H1 (cell line): ENCODE results near the gene ATP6V1C2. TPM values are rescaled to one million over a fixed set of nuclear protein-coding genes. Genes with fewer than 3 reads are reported as not detected.

ENCODE experiments used
- CTCF ChIA-PET: fragments of 300-600 bp; sonication (Branson Sonifier 250); formaldehyde crosslinking; loops from one replicate; lab custom pipeline; 2021; ENCODE audit not compliant: partially characterized antibody; lab: Charles Lee
- POLR2A ChIA-PET: fragments of 300-600 bp; sonication (Branson Sonifier 250); formaldehyde crosslinking; loops from one replicate; lab custom pipeline; 2021; ENCODE audit warnings: inconsistent platforms; ENCODE audit not compliant: partially characterized antibody; lab: Charles Lee
- DNase-seq, 2 experiments: peaks; one replicate each; pipeline versions ENCODE4 v3.0.0 to v3.0.0-alpha.2; 2010 to 2022; ENCODE audit warnings: low spot score in 2 of 2, low read depth in 1 of 2, mixed read lengths in 1 of 2
- FAIRE-seq: peaks from 2 replicates; lab custom pipeline; 2011; peaks lifted over from hg19 to GRCh38; lab: Jason Lieb, UNC
- H2AFZ ChIP-seq: 2 replicates; pipeline ENCODE4 v1.8.1; 2012; ENCODE audit warnings: low read length, inconsistent platforms
- H2AK5ac ChIP-seq: 2 replicates; pipeline ENCODE4 v1.6.1; 2013; ENCODE audit warnings: low read depth, low read length
- H2BK120ac ChIP-seq: replicated peaks from 2 replicates; pipeline ENCODE3; 2013; ENCODE audit warnings: low read depth, low read length, inconsistent platforms
- H2BK12ac ChIP-seq: 2 replicates; pipeline ENCODE4 v1.6.1; 2013; ENCODE audit warnings: low read depth, low read length
- H2BK15ac ChIP-seq: 2 replicates; pipeline ENCODE4 v1.6.1; 2013; ENCODE audit warnings: low read length
- H2BK20ac ChIP-seq: 2 replicates; pipeline ENCODE4 v1.6.1; 2013; ENCODE audit warnings: low read length
- H2BK5ac ChIP-seq: 2 replicates; pipeline ENCODE4 v1.6.1; 2013; ENCODE audit warnings: low read depth, low read length
- H3K14ac ChIP-seq: 2 replicates; pipeline ENCODE4 v1.6.1; 2013; ENCODE audit warnings: inconsistent platforms; ENCODE audit not compliant: insufficient read length
- H3K18ac ChIP-seq: 2 replicates; pipeline ENCODE4 v1.6.1; 2013; ENCODE audit warnings: low read length; ENCODE audit errors: extremely low read depth
- H3K23ac ChIP-seq: 2 replicates; pipeline ENCODE4 v1.6.1; 2013; ENCODE audit warnings: inconsistent platforms; ENCODE audit not compliant: insufficient read length
- H3K23me2 ChIP-seq: 2 replicates; pipeline ENCODE4 v1.6.1; 2013; ENCODE audit warnings: low read depth, low read length
- H3K27ac ChIP-seq: 2 replicates; pipeline ENCODE4 v1.6.1; 2011; ENCODE audit warnings: low read depth, low read length, inconsistent platforms
- H3K27me3 ChIP-seq, 4 experiments: replicated peaks in 1 of 4; 1 replicate in 1 of 4; 2 replicates in 3 of 4; pipeline versions ENCODE4 v1.6.1 to v1.8.1; 2011 to 2013; ENCODE audit warnings: low read length in 3 of 4, mild to moderate bottlenecking in 3 of 4, inconsistent platforms in 2 of 4, mixed read lengths in 2 of 4, moderate library complexity in 1 of 4; ENCODE audit not compliant: control insufficient read depth in 3 of 4, insufficient read depth in 3 of 4; ENCODE audit errors: extremely low read depth in 1 of 4
- H3K36me3 ChIP-seq, 4 experiments: 2 replicates each; pipeline versions ENCODE4 v1.6.1 to v1.8.1; 2011 to 2013; ENCODE audit warnings: mild to moderate bottlenecking in 4 of 4, low read length in 3 of 4, moderate library complexity in 2 of 4, control low read depth in 1 of 4, inconsistent platforms in 1 of 4; ENCODE audit not compliant: insufficient read depth in 4 of 4, control insufficient read depth in 2 of 4
- H3K4ac ChIP-seq: replicated peaks from 2 replicates; pipeline ENCODE3; 2013; ENCODE audit warnings: low read length, low read depth, mixed read lengths, inconsistent platforms; ENCODE audit not compliant: insufficient read length
- H3K4me1 ChIP-seq, 4 experiments: replicated peaks in 1 of 4; 1 replicate in 1 of 4; 2 replicates in 3 of 4; pipeline versions ENCODE4 v1.6.1 to v1.8.1; 2011 to 2013; ENCODE audit warnings: low read length in 3 of 4, inconsistent platforms in 2 of 4, mixed read lengths in 1 of 4; ENCODE audit not compliant: insufficient read depth in 4 of 4, control insufficient read depth in 3 of 4
- H3K4me2 ChIP-seq, 2 experiments: 2 replicates each; pipeline versions ENCODE4 v1.6.1 to v1.8.1; 2011 to 2013; ENCODE audit warnings: low read depth in 2 of 2, low read length in 2 of 2, control low read depth in 1 of 2, inconsistent platforms in 1 of 2, mild to moderate bottlenecking in 1 of 2; ENCODE audit not compliant: insufficient read depth in 1 of 2
- H3K4me3 ChIP-seq, 4 experiments: fragments of 200-600, 300-600 bp in 1 of 4; sonication (generic), shearing (Covaris generic), sonication (Bioruptor Twin) in 1 of 4; 2 replicates each; pipeline versions ENCODE4 v1.5.1 to v1.8.1; 2011 to 2016; ENCODE audit warnings: low read length in 4 of 4, low read depth in 3 of 4, control low read depth in 2 of 4, inconsistent platforms in 2 of 4, mild to moderate bottlenecking in 2 of 4, mixed read lengths in 1 of 4, moderate library complexity in 1 of 4; ENCODE audit not compliant: insufficient read depth in 2 of 4; ENCODE audit errors: extremely low read depth in 1 of 4
- H3K56ac ChIP-seq: replicated peaks from 2 replicates; pipeline ENCODE3; 2013; ENCODE audit warnings: low read depth, mild to moderate bottlenecking, mixed read lengths, low read length, inconsistent platforms; ENCODE audit not compliant: insufficient read length
- H3K79me1 ChIP-seq: 2 replicates; pipeline ENCODE4 v1.6.1; 2013; ENCODE audit warnings: low read depth, low read length, control low read depth
- H3K79me2 ChIP-seq, 2 experiments: 2 replicates each; pipeline versions ENCODE4 v1.6.1 to v1.8.1; 2012 to 2013; ENCODE audit warnings: low read length in 2 of 2, mild to moderate bottlenecking in 2 of 2, inconsistent platforms in 1 of 2; ENCODE audit not compliant: insufficient read depth in 2 of 2, control insufficient read depth in 1 of 2
- H3K9ac ChIP-seq, 4 experiments: replicated peaks in 1 of 4; 1 replicate in 1 of 4; 2 replicates in 3 of 4; pipeline versions ENCODE4 v1.6.1 to v1.8.1; 2011 to 2013; ENCODE audit warnings: low read depth in 3 of 4, low read length in 3 of 4, control low read depth in 2 of 4, mild to moderate bottlenecking in 2 of 4, moderate library complexity in 2 of 4, inconsistent platforms in 1 of 4; ENCODE audit errors: extremely low read depth in 1 of 4
- H3K9me3 ChIP-seq, 2 experiments: 2 replicates each; pipeline versions ENCODE4 v1.6.1 to v1.8.1; 2012 to 2013; ENCODE audit warnings: mild to moderate bottlenecking in 2 of 2, moderate library complexity in 2 of 2, control low read depth in 1 of 2, inconsistent platforms in 1 of 2, low read depth in 1 of 2, low read length in 1 of 2, mixed read lengths in 1 of 2; ENCODE audit not compliant: insufficient read depth in 2 of 2
- H4K20me1 ChIP-seq, 2 experiments: replicated peaks in 1 of 2; 2 replicates each; pipeline versions ENCODE3 to v1.8.1; 2011 to 2013; ENCODE audit warnings: inconsistent platforms in 2 of 2, low read length in 2 of 2, mild to moderate bottlenecking in 1 of 2; ENCODE audit not compliant: insufficient read depth in 2 of 2, control insufficient read depth in 1 of 2
- H4K5ac ChIP-seq: 2 replicates; pipeline ENCODE4 v1.6.1; 2013; ENCODE audit warnings: low read length, low read depth, mixed read lengths, inconsistent platforms; ENCODE audit not compliant: insufficient read length
- H4K8ac ChIP-seq: 2 replicates; pipeline ENCODE4 v1.8.0; 2013; ENCODE audit warnings: mild to moderate bottlenecking, moderate library complexity, low read length, inconsistent platforms; ENCODE audit not compliant: insufficient read depth; ENCODE audit errors: extremely low read depth
- H4K91ac ChIP-seq: replicated peaks from 2 replicates; pipeline ENCODE3; 2013; ENCODE audit warnings: low read length, mixed read lengths, inconsistent platforms; ENCODE audit not compliant: insufficient read length
- BCL11A ChIP-seq, 2 experiments: IDR thresholded peaks; one replicate each; pipeline ENCODE4 v1.6.1; 2011; ENCODE audit warnings: low read depth in 2 of 2, low read length in 2 of 2, mild to moderate bottlenecking in 2 of 2
- NRF1 ChIP-seq: IDR thresholded peaks from 2 replicates; pipeline ENCODE4 v1.6.1; 2011; ENCODE audit warnings: mild to moderate bottlenecking, low read depth, low read length, improper control_type of control experiment
- SP4 ChIP-seq: IDR thresholded peaks from 2 replicates; pipeline ENCODE4 v1.6.1; 2012; ENCODE audit warnings: low read length, inconsistent platforms
- WGBS, 2 experiments: shearing (Covaris generic) in 1 of 2; methylation state at CpG; one replicate each; pipeline versions ENCODE4 v1.1.6 to v1.1.7; 2013 to 2015; ENCODE audit warnings: low lambda C conversion rate in 2 of 2, mixed read lengths in 2 of 2, inconsistent platforms in 1 of 2, low coverage in 1 of 2, missing lambda C conversion rate in 1 of 2; ENCODE audit not compliant: insufficient replicate concordance in 2 of 2, insufficient coverage in 1 of 2, insufficient read length in 1 of 2; ENCODE audit errors: extremely low coverage in 1 of 2, missing lambda C conversion rate in 1 of 2; 5-methylcytosine and 5-hydroxymethylcytosine counted together
- polyA plus RNA-seq, 7 experiments: library from polyadenylated mRNA; depleted of rRNA in 3 of 7; stranded (reverse) in 5 of 7; unstranded in 2 of 7; fragments of >200 nt in 5 of 7; fragments of 200-250 nt in 2 of 7; gene quantifications; 1 replicate in 5 of 7; 2 replicates in 1 of 7; 4 replicates in 1 of 7; pipeline versions ENCODE4 v1.2.1 to v1.2.3, GENCODE V29; 2011 to 2013; ENCODE audit warnings: missing spikeins in 2 of 7, mixed read lengths in 2 of 7
- total RNA-seq: library from RNA; stranded (reverse); fragmentation: NEBNext Ultra II Directional; extraction: Animal tissue kit (Norgen Biotek cat#: 25700); gene quantifications from 2 replicates; pipeline ENCODE4 v1.2.1, GENCODE V29; 2021

The ATP6V1C2 gene
- total and polyA plus RNA-seq, 2 of the 8 experiments (the other 6 are each of a cell fraction or from before 2014, with no cell fraction given): 0.29 to 0.74 TPM

- H2AK5ac ChIP-seq: no peak overlapping the region
- H4K20me1 ChIP-seq: peaks cover 15 to 23% of the 10 kb centered on the region in 2 experiments
- H3K56ac ChIP-seq: no peak overlapping the region
- TF ChIP-seq BCL11A (IDR thresholded peaks at IDR 0.05; ENCODE audit: low read depth in 2 of 2, low read length in 2 of 2) (no peak), SP4 (no peak), NRF1 (no peak)
- TF ChIP-seq, all 59 proteins: peak for 0
- no peak overlapping the region for H2BK5ac ChIP-seq
- no peak overlapping the region for H3K18ac ChIP-seq
- DNase-seq: no peak
- H3K79me2 ChIP-seq: peaks cover 55 to 84% of the 10 kb centered on the region in 2 experiments
- no peak for FAIRE-seq
- no peak overlapping the region for H3K27ac ChIP-seq
- H3K4me2 ChIP-seq: no peak overlapping the region
- no peak overlapping the region for H4K8ac ChIP-seq
- H3K79me1 ChIP-seq: peaks cover 9% of the 10 kb centered on the region; the same call in 1 of the 2 replicates
- no peak overlapping the region for H2BK20ac ChIP-seq
- peaks cover 3% of the 10 kb centered on the region; the same call in 1 of the 2 replicates for H3K23me2 ChIP-seq
- H3K14ac ChIP-seq: no peak overlapping the region
- peaks cover 0 to 28% (median 3%) of the 10 kb centered on the region in 4 experiments; a peak in 4 of 8 replicates for H3K36me3 ChIP-seq
- no peaks in the 10 kb centered on the region for H3K9me3 ChIP-seq
- H3K4ac ChIP-seq: no peak overlapping the region
- no peak overlapping the region for H2AFZ ChIP-seq
- H4K91ac ChIP-seq: no peak overlapping the region
- peaks cover 0 to 7% (median 2%) of the 10 kb centered on the region in 4 experiments; a peak in 5 of 7 replicates for H3K4me1 ChIP-seq
- no peak overlapping the region for H2BK120ac ChIP-seq
- no peak overlapping the region for H3K9ac ChIP-seq
- no peak overlapping the region for H3K23ac ChIP-seq
- ChIA-PET CTCF (interaction anchor here (0.6 to 1.1 kb wide), 4 partner anchors 23 to 326 kb away, joined by 3 read pairs; a partner anchor contains a TSS), POLR2A (no interaction called here)
- no peaks in the 10 kb centered on the region for H3K27me3 ChIP-seq
- 94% methylated on average over 2 of the region's 3 CpGs; no CpG with 5 or more reads in 1 of the 2 experiments for WGBS, 2 experiments
- no peak overlapping the region for H2BK12ac ChIP-seq
- no peak overlapping the region for H3K4me3 ChIP-seq
- no peak overlapping the region for H4K5ac ChIP-seq
- H2BK15ac ChIP-seq: no peak overlapping the region
Observed at GRCh38 chr2:10806543-10806942, 85.1 kb downstream of the ATP6V1C2 start.
